Activated CD4-positive, alpha-beta memory T cell treated with anti-CD3 and anti-CD28 coated beads, Interleukin-2, amount 10 ng/mL, durations not matched to agents 7 days and 5 days (primary cell): Measurements from ENCODE around the gene NPVF. TPM values are rescaled to one million over a fixed set of nuclear protein-coding genes. Genes with fewer than 3 reads are reported as not detected.
A peak's percentile ranks its signal among the peaks of the same experiment; 100 is the strongest.

Source experiments
- CTCF ChIA-PET: fragments of 350-600 bp; sonication (Branson Sonifier 250); formaldehyde crosslinking; loops from one replicate; lab custom pipeline; 2021; ENCODE audit warnings: antibody characterized with exemption, inconsistent platforms; lab: Charles Lee
- POLR2A ChIA-PET: fragments of 350-600 bp; sonication (Branson Sonifier 250); formaldehyde crosslinking; loops from one replicate; lab custom pipeline; 2021; ENCODE audit warnings: antibody characterized with exemption; lab: Charles Lee
- DNase-seq: peaks from one replicate; pipeline ENCODE4 v3.0.0-alpha.2; 2020
- H3K27ac Mint-ChIP-seq: one replicate; pipeline ENCODE4 v1.8.0; 2021; ENCODE audit warnings: mild to moderate bottlenecking, mixed read lengths
- H3K27me3 Mint-ChIP-seq: one replicate; pipeline ENCODE4 v1.8.0; 2021; ENCODE audit warnings: mixed read lengths
- H3K36me3 Mint-ChIP-seq: one replicate; pipeline ENCODE4 v1.8.0; 2021; ENCODE audit warnings: low read depth, mixed read lengths
- H3K4me1 Mint-ChIP-seq: one replicate; pipeline ENCODE4 v1.8.0; 2021; ENCODE audit warnings: mixed read lengths
- H3K4me3 Mint-ChIP-seq: one replicate; pipeline ENCODE4 v1.8.0; 2021; ENCODE audit warnings: mild to moderate bottlenecking, mixed read lengths
- H3K9me3 Mint-ChIP-seq: one replicate; pipeline ENCODE4 v1.8.0; 2021; ENCODE audit warnings: mixed read lengths
- total RNA-seq, 2 experiments: library from RNA; stranded (reverse); gene quantifications; one replicate each; pipeline ENCODE4 v1.2.3, GENCODE V29; 2021

Gene NPVF
- total RNA-seq, 2 experiments from 2014 or later: not detected

GRCh38 chr7:25180592-25180923 lies 47.7 kb downstream of the NPVF start:
- ChIA-PET CTCF (interaction anchor here (0.6 to 1.5 kb wide), 14 partner anchors 8 to 608 kb away, joined by 3 to 14 read pairs (median 3); partner anchors contain the start of gene CYCS), POLR2A (interaction anchor here (1.6 kb wide), 1 partner anchor 55 kb away, joined by 15 read pairs; the partner anchor contains the start of gene CYCS)
- H3K27ac Mint-ChIP-seq: peak overlapping the region; percentile 74
- DNase-seq: no peak
- no peaks in the 10 kb centered on the region for H3K9me3 Mint-ChIP-seq
- H3K4me1 Mint-ChIP-seq: peaks cover 23% of the 10 kb centered on the region
- peaks cover 18% of the 10 kb centered on the region for H3K27me3 Mint-ChIP-seq
- H3K36me3 Mint-ChIP-seq: peaks cover 5% of the 10 kb centered on the region
- H3K4me3 Mint-ChIP-seq: peak overlapping the region; percentile 79

DNA sequence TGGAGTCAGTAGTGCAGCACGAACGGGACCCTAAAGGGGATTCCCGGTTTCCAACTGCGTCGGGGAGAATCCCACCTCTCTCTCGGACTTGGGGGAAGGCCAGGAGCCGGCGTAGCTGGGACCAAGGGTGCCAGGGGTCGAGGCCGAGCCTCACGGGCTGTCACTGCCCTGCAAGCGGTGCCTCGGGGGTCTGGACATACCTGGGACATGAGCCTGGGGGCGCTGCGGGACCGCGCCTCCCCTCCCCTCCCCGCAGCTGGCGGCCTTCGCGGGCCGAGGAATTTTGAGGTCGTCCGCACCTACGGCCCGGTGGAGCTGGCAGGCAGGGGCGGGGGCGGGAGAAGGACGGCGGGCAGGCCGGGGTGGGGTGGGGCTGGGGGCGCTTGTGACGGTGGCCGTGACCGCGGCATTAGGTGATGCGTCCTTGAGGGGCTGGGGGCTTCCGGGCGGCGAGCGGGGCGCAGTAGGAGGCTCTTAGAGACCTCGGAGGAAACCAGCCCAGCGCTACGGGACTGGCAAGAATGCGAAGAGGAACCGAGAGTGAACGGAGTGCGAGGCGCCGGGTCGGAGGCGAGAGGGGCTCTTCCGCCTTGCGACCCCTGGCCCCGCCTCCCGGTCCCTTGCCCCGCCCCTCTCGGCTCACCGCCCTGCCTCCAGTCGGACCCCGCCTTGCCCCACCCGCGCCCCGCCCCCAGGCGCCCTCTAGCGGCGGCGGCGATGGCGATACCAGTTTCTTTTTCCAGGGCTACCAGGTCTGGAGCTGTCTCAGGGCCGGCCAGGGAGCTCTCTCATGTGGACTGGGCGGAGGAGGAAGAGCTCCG lies 48.3 kb downstream of the NPVF start:
- Mint-ChIP-seq H3K36me3 (peaks cover 5% of the 10 kb centered on the region), H3K4me3 (peak overlapping the region; percentile 79), H3K4me1 (peaks cover 23% of the 10 kb centered on the region), H3K27me3 (peaks cover 15% of the 10 kb centered on the region), H3K27ac (peak overlapping the region; percentile 74), H3K9me3 (no peaks in the 10 kb centered on the region)
- ChIA-PET POLR2A (interaction anchor here (1.6 kb wide), 1 partner anchor 55 kb away, joined by 15 read pairs; the partner anchor contains the start of gene CYCS), CTCF (interaction anchor here (0.6 to 1.5 kb wide), 14 partner anchors 8 to 608 kb away, joined by 3 to 14 read pairs (median 3); partner anchors contain the start of gene CYCS)
- peak; percentile 95 for DNase-seq

DNA sequence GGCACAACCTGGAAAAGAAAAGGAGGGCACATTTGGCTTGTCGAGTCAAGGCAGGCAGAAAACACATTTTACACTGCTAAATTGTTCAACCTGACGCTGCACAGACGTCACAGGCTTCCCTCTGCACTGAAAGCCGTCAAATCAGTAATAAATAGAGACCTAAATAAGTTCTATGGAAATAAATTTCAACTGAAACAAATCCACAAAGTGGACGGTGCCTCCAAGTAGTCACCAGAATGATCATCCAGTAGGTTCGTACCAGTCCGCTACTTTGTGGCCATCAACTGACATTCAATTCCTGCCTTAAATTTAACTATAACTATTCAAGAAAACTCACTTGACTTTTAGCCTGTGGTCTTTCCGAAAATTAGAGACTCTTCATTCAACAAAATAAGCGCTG lies 49.0 kb downstream of the NPVF start:
- Mint-ChIP-seq H3K9me3 (no peaks in the 10 kb centered on the region), H3K4me1 (peaks cover 23% of the 10 kb centered on the region), H3K4me3 (peak overlapping the region; percentile 79), H3K27me3 (peaks cover 11% of the 10 kb centered on the region), H3K27ac (peak overlapping the region; percentile 24), H3K36me3 (peaks cover 5% of the 10 kb centered on the region)
- DNase-seq: no peak
- ChIA-PET POLR2A (interaction anchor here (1.6 kb wide), 1 partner anchor 54 kb away, joined by 15 read pairs; the partner anchor contains the start of gene CYCS), CTCF (interaction anchor here (0.6 to 1.5 kb wide), 4 partner anchors 13 to 1003 kb away, joined by 3 to 14 read pairs (median 4); no protein-coding TSS in a partner anchor)

Other genes with a start within 250 kb of the NPVF start
- gene OSBPL3, start 248.3 kb downstream of the NPVF start, total RNA-seq: 10 to 100 TPM; 90.3 to 99.9 TPM
- 100 to 1,000 TPM; 108 to 111 TPM for gene CYCS, start 103.2 kb downstream of the NPVF start, total RNA-seq